Mononuclear cell (primary cell): Measurements from ENCODE around the gene DIAPH3. TPM values are rescaled to one million over a fixed set of nuclear protein-coding genes. Genes with fewer than 3 reads are reported as not detected.

Experiments used
- H3K27me3 ChIP-seq: 2 replicates; pipeline ENCODE4 v1.6.0; 2011; ENCODE audit warnings: low read length, control low read depth; ENCODE audit not compliant: insufficient read depth
- H3K4me1 ChIP-seq: 2 replicates; pipeline ENCODE4 v1.5.1; 2011; ENCODE audit warnings: mild to moderate bottlenecking, low read length, control low read depth; ENCODE audit not compliant: insufficient read depth
- H3K4me3 ChIP-seq: 2 replicates; pipeline ENCODE4 v1.5.1; 2011; ENCODE audit warnings: mild to moderate bottlenecking, low read length, moderate library complexity
- H3K9me3 ChIP-seq: 2 replicates; pipeline ENCODE4 v1.5.1; 2011; ENCODE audit warnings: low read depth, mild to moderate bottlenecking, control low read depth, low read length
- total RNA-seq: library from RNA; depleted of rRNA; stranded (reverse); fragments of >200 nt; gene quantifications from one replicate; pipeline ENCODE4 v1.2.3, GENCODE V29; 2012

DIAPH3 gene
- total RNA-seq, 1 donor = 0.21 TPM

GRCh38 chr13:59883885-59884284 lies 279.8 kb downstream of the DIAPH3 start:
- Histone ChIP-seq H3K4me1 (no peaks in the 10 kb centered on the region), H3K9me3 (no peaks in the 10 kb centered on the region), H3K4me3 (no peak overlapping the region), H3K27me3 (no peaks in the 10 kb centered on the region)

GRCh38 chr13:59880468-59880867 lies 283.3 kb downstream of the DIAPH3 start:
- no peaks in the 10 kb centered on the region for H3K4me1 ChIP-seq
- no peaks in the 10 kb centered on the region for H3K27me3 ChIP-seq
- no peaks in the 10 kb centered on the region for H3K9me3 ChIP-seq
- no peak overlapping the region for H3K4me3 ChIP-seq

- Histone ChIP-seq H3K4me3 (no peak overlapping the region), H3K27me3 (no peaks in the 10 kb centered on the region), H3K9me3 (no peaks in the 10 kb centered on the region), H3K4me1 (no peaks in the 10 kb centered on the region)
These were observed 284.4 kb downstream of the DIAPH3 start for GRCh38 chr13:59879281-59879680.

- H3K9me3 ChIP-seq = no peaks in the 10 kb centered on the region
- H3K27me3 ChIP-seq = no peaks in the 10 kb centered on the region
- H3K4me3 ChIP-seq = no peak overlapping the region
- H3K4me1 ChIP-seq = no peaks in the 10 kb centered on the region
These were observed 285.8 kb downstream of the DIAPH3 start for GRCh38 chr13:59877933-59878332.

- H3K9me3 ChIP-seq = no peaks in the 10 kb centered on the region
- H3K4me3 ChIP-seq = no peak overlapping the region
- H3K4me1 ChIP-seq = no peaks in the 10 kb centered on the region
- no peaks in the 10 kb centered on the region for H3K27me3 ChIP-seq
These were observed 288.8 kb downstream of the DIAPH3 start for GRCh38 chr13:59874973-59875372.

- Histone ChIP-seq H3K4me3 (no peak overlapping the region), H3K9me3 (no peaks in the 10 kb centered on the region), H3K27me3 (no peaks in the 10 kb centered on the region), H3K4me1 (no peaks in the 10 kb centered on the region)
These were observed 289.9 kb downstream of the DIAPH3 start for GRCh38 chr13:59873856-59874255.

- Histone ChIP-seq H3K4me1 (no peaks in the 10 kb centered on the region), H3K9me3 (no peaks in the 10 kb centered on the region), H3K4me3 (no peak overlapping the region), H3K27me3 (no peaks in the 10 kb centered on the region)
These were observed 290.4 kb downstream of the DIAPH3 start for GRCh38 chr13:59873309-59873708.

- Histone ChIP-seq H3K4me1 (no peaks in the 10 kb centered on the region), H3K9me3 (no peaks in the 10 kb centered on the region), H3K27me3 (no peaks in the 10 kb centered on the region), H3K4me3 (no peak overlapping the region)
These were observed 295.9 kb downstream of the DIAPH3 start for GRCh38 chr13:59867867-59868266.

- H3K4me3 ChIP-seq = no peak overlapping the region
- no peaks in the 10 kb centered on the region for H3K9me3 ChIP-seq
- no peaks in the 10 kb centered on the region for H3K27me3 ChIP-seq
- no peaks in the 10 kb centered on the region for H3K4me1 ChIP-seq
These were observed 298.3 kb downstream of the DIAPH3 start for GRCh38 chr13:59865398-59865797.

- no peaks in the 10 kb centered on the region for H3K27me3 ChIP-seq
- H3K9me3 ChIP-seq = no peaks in the 10 kb centered on the region
- no peaks in the 10 kb centered on the region for H3K4me1 ChIP-seq
- no peak overlapping the region for H3K4me3 ChIP-seq
These were observed 300.1 kb downstream of the DIAPH3 start for GRCh38 chr13:59863621-59864020.

GRCh38 chr13:59861676-59862075 lies 302.1 kb downstream of the DIAPH3 start:
- no peaks in the 10 kb centered on the region for H3K4me1 ChIP-seq
- H3K9me3 ChIP-seq = no peaks in the 10 kb centered on the region
- H3K4me3 ChIP-seq = no peak overlapping the region
- H3K27me3 ChIP-seq = no peaks in the 10 kb centered on the region

GRCh38 chr13:59856281-59856810 lies 307.4 kb downstream of the DIAPH3 start:
- Histone ChIP-seq H3K27me3 (no peaks in the 10 kb centered on the region), H3K4me3 (no peak overlapping the region), H3K9me3 (no peaks in the 10 kb centered on the region), H3K4me1 (no peaks in the 10 kb centered on the region)

- Histone ChIP-seq H3K4me3 (no peak overlapping the region), H3K27me3 (no peaks in the 10 kb centered on the region), H3K4me1 (no peaks in the 10 kb centered on the region), H3K9me3 (no peaks in the 10 kb centered on the region)
These were observed 316.7 kb downstream of the DIAPH3 start for GRCh38 chr13:59846845-59847620.

GRCh38 chr13:59843040-59843439 lies 320.7 kb downstream of the DIAPH3 start:
- no peaks in the 10 kb centered on the region for H3K4me1 ChIP-seq
- H3K9me3 ChIP-seq = no peaks in the 10 kb centered on the region
- no peaks in the 10 kb centered on the region for H3K27me3 ChIP-seq
- H3K4me3 ChIP-seq = no peak overlapping the region

- Histone ChIP-seq H3K9me3 (no peaks in the 10 kb centered on the region), H3K27me3 (no peaks in the 10 kb centered on the region), H3K4me3 (no peak overlapping the region), H3K4me1 (no peaks in the 10 kb centered on the region)
These were observed 321.2 kb downstream of the DIAPH3 start for GRCh38 chr13:59842507-59842906.

GRCh38 chr13:59839186-59839585 lies 324.5 kb downstream of the DIAPH3 start:
- Histone ChIP-seq H3K4me3 (no peak overlapping the region), H3K9me3 (no peaks in the 10 kb centered on the region), H3K4me1 (no peaks in the 10 kb centered on the region), H3K27me3 (no peaks in the 10 kb centered on the region)
